K562 (cell line): ENCODE data around the gene HSD11B1L. TPM values are rescaled to one million over a fixed set of nuclear protein-coding genes. Genes with fewer than 3 reads are reported as not detected.

Experiments
- CREBBP ChIP-seq: IDR thresholded peaks from one replicate; pipeline ENCODE4 v1.6.1; 2012; ENCODE audit warnings: low read depth, mild to moderate bottlenecking, control low read depth, inconsistent platforms, low read length
- CTBP1 ChIP-seq: fragments of 450-650 bp; IDR thresholded peaks from 2 replicates; pipeline ENCODE4 v1.6.1; 2016; ENCODE audit warnings: borderline replicate concordance
- HDAC2 ChIP-seq: fragments of 450-650 bp; IDR thresholded peaks from 2 replicates; pipeline ENCODE4 v1.6.1; 2016; ENCODE audit warnings: mild to moderate bottlenecking
- MEF2A ChIP-seq: IDR thresholded peaks from 2 replicates; pipeline ENCODE4 v1.6.1; 2011; ENCODE audit warnings: low read depth, mild to moderate bottlenecking, low read length, moderate library complexity; ENCODE audit not compliant: control insufficient read depth
- MTA1 ChIP-seq: fragments of 450-650 bp; IDR thresholded peaks from 2 replicates; pipeline ENCODE4 v1.6.1; 2017; ENCODE audit warnings: borderline replicate concordance
- SRF ChIP-seq, 2 experiments: fragments of 250-450, 450-650 bp in 1 of 2; sonication (Bioruptor Pico) in 1 of 2; sonication (generic) in 1 of 2; formaldehyde crosslinking; IDR thresholded peaks; 2 replicates each; pipeline versions ENCODE4 v1.5.0 to v1.5.1; 2020 to 2022; ENCODE audit warnings: mild to moderate bottlenecking in 1 of 2, missing genetic modification reagents in 1 of 2
- TCF7 ChIP-seq: sonication (generic); IDR thresholded peaks from 2 replicates; pipeline ENCODE4 v1.6.1; 2016; ENCODE audit warnings: antibody characterized with exemption, borderline replicate concordance
- ZNF212 ChIP-seq: fragments of 450-650 bp; formaldehyde crosslinking; IDR thresholded peaks from 2 replicates; pipeline ENCODE4 v1.4.0; 2020; ENCODE audit warnings: mild to moderate bottlenecking
- ZNF384 ChIP-seq: IDR thresholded peaks from 2 replicates; pipeline ENCODE4 v1.6.1; 2012; ENCODE audit warnings: low read depth, low read length, improper control_type of control experiment
- polyA plus RNA-seq, 8 experiments: library from polyadenylated mRNA; depleted of rRNA in 4 of 8; stranded (reverse) in 5 of 8; unstranded in 3 of 8; fragments of >200 nt; fragmentation: Nextera tagmentation in 2 of 8; fragmentation: Illumina TruSeq in 1 of 8; extraction: Ambion mirVana in 2 of 8; extraction: Trizol in 1 of 8; gene quantifications; 2 replicates each; pipeline versions ENCODE4 v1.2.1 to v1.2.3, GENCODE V29; 2011 to 2014; ENCODE audit warnings: inconsistent platforms in 1 of 8, missing spikeins in 1 of 8
- total RNA-seq, 7 experiments: library from RNA; depleted of rRNA in 6 of 7; stranded (reverse); fragments of >200 nt in 6 of 7; fragmentation: Illumina TruSeq in 2 of 7; extraction: Trizol in 2 of 7; gene quantifications; 2 replicates each; pipeline versions ENCODE4 v1.2.1 to v1.2.3, GENCODE V29; 2011 to 2021; ENCODE audit warnings: low replicate concordance in 1 of 7
- TF ChIP-seq, protein P1 (sequence below), 2 experiments: fragments of 450-650 bp; formaldehyde crosslinking in 1 of 2; IDR thresholded peaks; 2 replicates each; pipeline versions ENCODE4 v1.4.0 to v1.6.1; 2014 to 2020; ENCODE audit warnings: mild to moderate bottlenecking in 2 of 2, borderline replicate concordance in 1 of 2, low read depth in 1 of 2
- TF ChIP-seq, protein P2 (sequence below): IDR thresholded peaks from 2 replicates; pipeline ENCODE4 v1.6.1; 2014; ENCODE audit warnings: antibody characterized with exemption
- TF ChIP-seq, protein P3 (sequence below): fragments of 250-450 bp; sonication (Bioruptor Pico); IDR thresholded peaks from 2 replicates; pipeline ENCODE4 v1.8.0; 2021; ENCODE audit warnings: borderline replicate concordance, mild to moderate bottlenecking, moderate library complexity; ENCODE audit not compliant: poor library complexity, severe bottlenecking
- TF ChIP-seq, protein P4 (sequence below): sonication (generic); formaldehyde crosslinking; IDR thresholded peaks from 2 replicates; pipeline ENCODE4 v1.8.1; 2023; ENCODE audit warnings: mild to moderate bottlenecking, missing genetic modification reagents

HSD11B1L gene
- total and polyA plus RNA-seq, 9 of the 15 experiments (the other 6 are each of a cell fraction or from before 2014, with no cell fraction given): 0.31 to 7.7 (median 2.3) TPM

DNA sequence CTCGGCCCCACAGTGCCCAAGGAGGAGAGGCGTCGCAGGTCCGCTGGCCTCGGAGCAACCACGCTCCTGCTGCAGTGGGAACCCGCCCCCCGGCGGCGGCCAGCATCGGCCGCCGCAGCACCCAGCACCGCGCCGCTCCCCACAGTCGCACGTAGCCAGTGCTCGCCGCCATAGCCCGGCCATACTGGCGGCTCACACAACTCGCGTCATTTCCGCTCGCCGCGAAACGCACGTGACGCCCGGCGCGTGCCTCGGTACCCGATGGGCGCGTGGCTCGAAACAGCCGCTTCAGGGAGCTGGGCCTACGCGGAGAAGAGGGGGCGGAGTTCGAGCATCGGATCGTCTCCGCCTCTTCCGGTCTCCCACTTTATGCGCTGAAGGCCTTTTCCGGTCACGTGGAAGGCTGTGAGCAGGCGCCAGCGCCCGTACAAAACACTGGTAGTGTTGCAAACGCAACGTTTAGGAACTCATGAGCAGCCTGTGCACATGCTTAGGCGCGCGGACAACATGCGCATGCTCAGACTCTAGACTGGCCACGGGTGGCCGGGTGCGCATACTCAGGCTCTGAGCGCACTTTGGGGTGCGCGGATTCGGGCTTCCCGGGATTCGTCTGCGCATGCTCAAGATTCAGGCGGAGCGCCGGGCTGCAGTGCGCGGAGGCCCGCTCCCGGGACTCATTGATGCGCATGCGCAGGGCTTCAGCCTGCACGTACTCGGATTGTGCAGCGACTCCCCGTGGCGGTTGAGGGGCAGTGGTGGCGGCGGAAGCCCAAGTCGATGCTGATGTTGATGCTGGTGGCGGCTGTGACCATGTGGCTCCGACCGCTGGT lies 39.3 kb downstream of the HSD11B1L start, which contains the start of the genes CATSPERD and LONP1 (continued):
- TF ChIP-seq, protein P1, sequence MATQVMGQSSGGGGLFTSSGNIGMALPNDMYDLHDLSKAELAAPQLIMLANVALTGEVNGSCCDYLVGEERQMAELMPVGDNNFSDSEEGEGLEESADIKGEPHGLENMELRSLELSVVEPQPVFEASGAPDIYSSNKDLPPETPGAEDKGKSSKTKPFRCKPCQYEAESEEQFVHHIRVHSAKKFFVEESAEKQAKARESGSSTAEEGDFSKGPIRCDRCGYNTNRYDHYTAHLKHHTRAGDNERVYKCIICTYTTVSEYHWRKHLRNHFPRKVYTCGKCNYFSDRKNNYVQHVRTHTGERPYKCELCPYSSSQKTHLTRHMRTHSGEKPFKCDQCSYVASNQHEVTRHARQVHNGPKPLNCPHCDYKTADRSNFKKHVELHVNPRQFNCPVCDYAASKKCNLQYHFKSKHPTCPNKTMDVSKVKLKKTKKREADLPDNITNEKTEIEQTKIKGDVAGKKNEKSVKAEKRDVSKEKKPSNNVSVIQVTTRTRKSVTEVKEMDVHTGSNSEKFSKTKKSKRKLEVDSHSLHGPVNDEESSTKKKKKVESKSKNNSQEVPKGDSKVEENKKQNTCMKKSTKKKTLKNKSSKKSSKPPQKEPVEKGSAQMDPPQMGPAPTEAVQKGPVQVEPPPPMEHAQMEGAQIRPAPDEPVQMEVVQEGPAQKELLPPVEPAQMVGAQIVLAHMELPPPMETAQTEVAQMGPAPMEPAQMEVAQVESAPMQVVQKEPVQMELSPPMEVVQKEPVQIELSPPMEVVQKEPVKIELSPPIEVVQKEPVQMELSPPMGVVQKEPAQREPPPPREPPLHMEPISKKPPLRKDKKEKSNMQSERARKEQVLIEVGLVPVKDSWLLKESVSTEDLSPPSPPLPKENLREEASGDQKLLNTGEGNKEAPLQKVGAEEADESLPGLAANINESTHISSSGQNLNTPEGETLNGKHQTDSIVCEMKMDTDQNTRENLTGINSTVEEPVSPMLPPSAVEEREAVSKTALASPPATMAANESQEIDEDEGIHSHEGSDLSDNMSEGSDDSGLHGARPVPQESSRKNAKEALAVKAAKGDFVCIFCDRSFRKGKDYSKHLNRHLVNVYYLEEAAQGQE (IDR thresholded peaks at IDR 0.05; ENCODE audit: borderline replicate concordance): peak; percentile 77
- TF ChIP-seq, protein P1 (CRISPR knock-in tag; IDR thresholded peaks at IDR 0.05; ENCODE audit: low read depth): no peak; the same call in 1 of the 2 replicates
- TF ChIP-seq ZNF384 (peak; percentile 50), ZNF212 (no peak), MEF2A (0 out of 2 replicates have a peak, but pooled peaks have one; percentile 7), SRF (CRISPR knock-in tag; IDR thresholded peaks at IDR 0.05) (peak in 1 of 2 experiments; percentile 15; a peak in 1 of 4 replicates), CREBBP (no peak), MTA1 (peak; percentile 97), TCF7 (no peak), CTBP1 (peak; percentile 81), HDAC2 (peak; percentile 94; the same call in 1 of the 2 replicates)
- TF ChIP-seq, protein P2, sequence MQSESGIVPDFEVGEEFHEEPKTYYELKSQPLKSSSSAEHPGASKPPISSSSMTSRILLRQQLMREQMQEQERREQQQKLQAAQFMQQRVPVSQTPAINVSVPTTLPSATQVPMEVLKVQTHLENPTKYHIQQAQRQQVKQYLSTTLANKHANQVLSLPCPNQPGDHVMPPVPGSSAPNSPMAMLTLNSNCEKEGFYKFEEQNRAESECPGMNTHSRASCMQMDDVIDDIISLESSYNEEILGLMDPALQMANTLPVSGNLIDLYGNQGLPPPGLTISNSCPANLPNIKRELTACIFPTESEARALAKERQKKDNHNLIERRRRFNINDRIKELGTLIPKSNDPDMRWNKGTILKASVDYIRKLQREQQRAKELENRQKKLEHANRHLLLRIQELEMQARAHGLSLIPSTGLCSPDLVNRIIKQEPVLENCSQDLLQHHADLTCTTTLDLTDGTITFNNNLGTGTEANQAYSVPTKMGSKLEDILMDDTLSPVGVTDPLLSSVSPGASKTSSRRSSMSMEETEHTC: peak; percentile 100
- TF ChIP-seq, protein P3, sequence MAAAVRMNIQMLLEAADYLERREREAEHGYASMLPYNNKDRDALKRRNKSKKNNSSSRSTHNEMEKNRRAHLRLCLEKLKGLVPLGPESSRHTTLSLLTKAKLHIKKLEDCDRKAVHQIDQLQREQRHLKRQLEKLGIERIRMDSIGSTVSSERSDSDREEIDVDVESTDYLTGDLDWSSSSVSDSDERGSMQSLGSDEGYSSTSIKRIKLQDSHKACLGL (CRISPR knock-in tag): peak; percentile 87
- TF ChIP-seq, protein P4, sequence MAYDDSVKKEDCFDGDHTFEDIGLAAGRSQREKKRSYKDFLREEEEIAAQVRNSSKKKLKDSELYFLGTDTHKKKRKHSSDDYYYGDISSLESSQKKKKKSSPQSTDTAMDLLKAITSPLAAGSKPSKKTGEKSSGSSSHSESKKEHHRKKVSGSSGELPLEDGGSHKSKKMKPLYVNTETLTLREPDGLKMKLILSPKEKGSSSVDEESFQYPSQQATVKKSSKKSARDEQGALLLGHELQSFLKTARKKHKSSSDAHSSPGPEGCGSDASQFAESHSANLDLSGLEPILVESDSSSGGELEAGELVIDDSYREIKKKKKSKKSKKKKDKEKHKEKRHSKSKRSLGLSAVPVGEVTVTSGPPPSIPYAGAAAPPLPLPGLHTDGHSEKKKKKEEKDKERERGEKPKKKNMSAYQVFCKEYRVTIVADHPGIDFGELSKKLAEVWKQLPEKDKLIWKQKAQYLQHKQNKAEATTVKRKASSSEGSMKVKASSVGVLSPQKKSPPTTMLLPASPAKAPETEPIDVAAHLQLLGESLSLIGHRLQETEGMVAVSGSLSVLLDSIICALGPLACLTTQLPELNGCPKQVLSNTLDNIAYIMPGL (CRISPR knock-in tag): peak; percentile 19; the same call in 1 of the 2 replicates
